GM23338 (cell line): ENCODE measurements around the gene CCDC97. TPM values are rescaled to one million over a fixed set of nuclear protein-coding genes. Genes with fewer than 3 reads are reported as not detected.

ENCODE experiments used
- ATAC-seq: fragments of 200-7000 bp; cut with Tn5 transposase; 3 replicates; pipeline ENCODE4 v1.9.1; 2020
- DNase-seq: peaks from one replicate; pipeline ENCODE4 v3.0.0-alpha.2; 2015; ENCODE audit warnings: low spot score
- H2AFZ ChIP-seq: fragments of 200-600 bp; sonication (generic); 2 replicates; pipeline ENCODE4 v1.8.0; 2016; ENCODE audit warnings: antibody characterized with exemption, mild to moderate bottlenecking, moderate library complexity
- H3F3A ChIP-seq: fragments of 200-600 bp; sonication (generic); replicated peaks from 2 replicates; pipeline ENCODE4 v1.8.0; 2017; ENCODE audit warnings: antibody characterized with exemption, mixed run types, low read depth
- H3K27ac ChIP-seq: fragments of 200-600 bp; sonication (generic); 2 replicates; pipeline ENCODE4 v1.6.1; 2016; ENCODE audit warnings: low read depth
- H3K27me3 ChIP-seq: fragments of 200-600 bp; sonication (generic); 2 replicates; pipeline ENCODE4 v1.8.0; 2016; ENCODE audit warnings: mild to moderate bottlenecking, mixed run types, moderate library complexity; ENCODE audit not compliant: insufficient read depth
- H3K36me3 ChIP-seq: fragments of 200-600 bp; sonication (generic); 2 replicates; pipeline ENCODE4 v1.8.0; 2016; ENCODE audit warnings: mild to moderate bottlenecking; ENCODE audit not compliant: insufficient read depth
- H3K4me1 ChIP-seq: fragments of 200-600 bp; sonication (generic); 2 replicates; pipeline ENCODE4 v1.8.0; 2016; ENCODE audit warnings: mild to moderate bottlenecking, moderate library complexity; ENCODE audit not compliant: insufficient read depth
- H3K4me2 ChIP-seq: fragments of 200-600 bp; sonication (generic); 2 replicates; pipeline ENCODE4 v1.7.1; 2017; ENCODE audit warnings: mixed run types
- H3K4me3 ChIP-seq: fragments of 200-600 bp; sonication (generic); 2 replicates; pipeline ENCODE4 v1.6.1; 2016; ENCODE audit warnings: mixed run types
- H3K79me2 ChIP-seq: fragments of 200-600 bp; sonication (generic); replicated peaks from 2 replicates; pipeline ENCODE4 v1.8.0; 2017; ENCODE audit warnings: mild to moderate bottlenecking; ENCODE audit not compliant: insufficient read depth
- H3K9me2 ChIP-seq: fragments of 200-600 bp; sonication (generic); 2 replicates; pipeline ENCODE4 v1.8.0; 2017; ENCODE audit not compliant: insufficient read depth
- H4K20me1 ChIP-seq: fragments of 200-600 bp; sonication (generic); replicated peaks from 2 replicates; pipeline ENCODE4 v1.8.0; 2017; ENCODE audit warnings: mild to moderate bottlenecking; ENCODE audit not compliant: insufficient read depth
- H3K27ac Mint-ChIP-seq: 2 replicates; pipeline ENCODE4 v1.8.0; 2020; ENCODE audit warnings: inconsistent platforms, mild to moderate bottlenecking, moderate library complexity, mixed read lengths
- H3K27me3 Mint-ChIP-seq: 3 replicates; pipeline ENCODE4 v1.8.0; 2022; ENCODE audit warnings: low read depth, mild to moderate bottlenecking, moderate library complexity, mixed read lengths, inconsistent platforms; ENCODE audit not compliant: insufficient read depth, poor library complexity
- H3K36me3 Mint-ChIP-seq: 3 replicates; pipeline ENCODE4 v1.8.0; 2021; ENCODE audit warnings: low read depth, mild to moderate bottlenecking, inconsistent platforms, moderate library complexity, mixed read lengths
- H3K4me1 Mint-ChIP-seq: 3 replicates; pipeline ENCODE4 v1.8.0; 2020; ENCODE audit warnings: mild to moderate bottlenecking, inconsistent platforms, mixed read lengths
- H3K4me3 Mint-ChIP-seq: 3 replicates; pipeline ENCODE4 v1.8.0; 2021; ENCODE audit warnings: moderate library complexity, mild to moderate bottlenecking, inconsistent platforms, mixed read lengths
- H3K9me3 Mint-ChIP-seq: 3 replicates; pipeline ENCODE4 v1.8.0; 2020; ENCODE audit warnings: moderate library complexity, mild to moderate bottlenecking, inconsistent platforms, mixed read lengths
- ETS1 ChIP-seq: IDR thresholded peaks from 2 replicates; pipeline ENCODE4 v1.6.1; 2016; ENCODE audit warnings: antibody characterized with exemption
- EZH2 ChIP-seq: fragments of 200-600 bp; sonication (generic); IDR thresholded peaks from one replicate; pipeline ENCODE4 v1.8.0; 2017; ENCODE audit warnings: antibody characterized with exemption, mild to moderate bottlenecking, low read depth; ENCODE audit not compliant: unreplicated experiment
- EZH2phosphoT487 ChIP-seq: fragments of 200-600 bp; sonication (generic); IDR thresholded peaks from one replicate; pipeline ENCODE4 v1.8.1; 2018; ENCODE audit warnings: antibody characterized with exemption; ENCODE audit not compliant: unreplicated experiment
- JUNB ChIP-seq: IDR thresholded peaks from one replicate; pipeline ENCODE4 v1.6.1; 2016; ENCODE audit warnings: antibody characterized with exemption; ENCODE audit not compliant: unreplicated experiment
- NANOG ChIP-seq: IDR thresholded peaks from 2 replicates; pipeline ENCODE4 v1.6.1; 2016; ENCODE audit warnings: antibody characterized with exemption, borderline replicate concordance
- STAT1 ChIP-seq: IDR thresholded peaks from one replicate; pipeline ENCODE4 v1.6.1; 2016; ENCODE audit warnings: antibody characterized with exemption; ENCODE audit not compliant: unreplicated experiment
- polyA plus RNA-seq: library from polyadenylated mRNA; unstranded; fragments of >200 nt; fragmentation: Nextera tagmentation; extraction: Ambion mirVana; gene quantifications from 2 replicates; pipeline ENCODE4 v1.2.1, GENCODE V29; 2016
- total RNA-seq: library from RNA; depleted of rRNA; stranded (reverse); fragments of >200 nt; shearing (Covaris generic); gene quantifications from 2 replicates; pipeline ENCODE4 v1.2.3, GENCODE V29; 2014
- TF ChIP-seq, protein P1 (sequence below): IDR thresholded peaks from one replicate; pipeline ENCODE4 v1.6.1; 2018; ENCODE audit warnings: antibody characterized with exemption; ENCODE audit not compliant: unreplicated experiment
- TF ChIP-seq, protein P2 (sequence below): fragments of 250-450 bp; sonication (Bioruptor Pico); IDR thresholded peaks from 2 replicates; pipeline ENCODE4 v1.5.0; 2020; ENCODE audit warnings: mild to moderate bottlenecking, moderate library complexity

Gene CCDC97
- total and polyA plus RNA-seq, 2 experiments from 2014 or later = 8.0 to 11.0 TPM

GRCh38 chr19:41372501-41372900 lies 62.5 kb downstream of the CCDC97 start:
- Histone ChIP-seq H3K36me3 (no peaks in the 10 kb centered on the region), H3K27me3 (peaks cover 7% of the 10 kb centered on the region; the same call in 1 of the 2 replicates), H3K79me2 (no peaks in the 10 kb centered on the region), H3K4me2 (no peak overlapping the region), H3K27ac (no peak overlapping the region), H3K9me2 (no peaks in the 10 kb centered on the region), H4K20me1 (no peaks in the 10 kb centered on the region), H3K4me3 (no peak overlapping the region), H2AFZ (no peak overlapping the region), H3F3A (0 out of 2 replicates have a peak, but pooled peaks cover 5% of the 10 kb centered on the region), H3K4me1 (no peaks in the 10 kb centered on the region; the same call in 1 of the 2 replicates)
- ATAC-seq (no peak), DNase-seq (no peak)
- TF ChIP-seq, protein P1, sequence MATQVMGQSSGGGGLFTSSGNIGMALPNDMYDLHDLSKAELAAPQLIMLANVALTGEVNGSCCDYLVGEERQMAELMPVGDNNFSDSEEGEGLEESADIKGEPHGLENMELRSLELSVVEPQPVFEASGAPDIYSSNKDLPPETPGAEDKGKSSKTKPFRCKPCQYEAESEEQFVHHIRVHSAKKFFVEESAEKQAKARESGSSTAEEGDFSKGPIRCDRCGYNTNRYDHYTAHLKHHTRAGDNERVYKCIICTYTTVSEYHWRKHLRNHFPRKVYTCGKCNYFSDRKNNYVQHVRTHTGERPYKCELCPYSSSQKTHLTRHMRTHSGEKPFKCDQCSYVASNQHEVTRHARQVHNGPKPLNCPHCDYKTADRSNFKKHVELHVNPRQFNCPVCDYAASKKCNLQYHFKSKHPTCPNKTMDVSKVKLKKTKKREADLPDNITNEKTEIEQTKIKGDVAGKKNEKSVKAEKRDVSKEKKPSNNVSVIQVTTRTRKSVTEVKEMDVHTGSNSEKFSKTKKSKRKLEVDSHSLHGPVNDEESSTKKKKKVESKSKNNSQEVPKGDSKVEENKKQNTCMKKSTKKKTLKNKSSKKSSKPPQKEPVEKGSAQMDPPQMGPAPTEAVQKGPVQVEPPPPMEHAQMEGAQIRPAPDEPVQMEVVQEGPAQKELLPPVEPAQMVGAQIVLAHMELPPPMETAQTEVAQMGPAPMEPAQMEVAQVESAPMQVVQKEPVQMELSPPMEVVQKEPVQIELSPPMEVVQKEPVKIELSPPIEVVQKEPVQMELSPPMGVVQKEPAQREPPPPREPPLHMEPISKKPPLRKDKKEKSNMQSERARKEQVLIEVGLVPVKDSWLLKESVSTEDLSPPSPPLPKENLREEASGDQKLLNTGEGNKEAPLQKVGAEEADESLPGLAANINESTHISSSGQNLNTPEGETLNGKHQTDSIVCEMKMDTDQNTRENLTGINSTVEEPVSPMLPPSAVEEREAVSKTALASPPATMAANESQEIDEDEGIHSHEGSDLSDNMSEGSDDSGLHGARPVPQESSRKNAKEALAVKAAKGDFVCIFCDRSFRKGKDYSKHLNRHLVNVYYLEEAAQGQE = no peak
- TF ChIP-seq, protein P2, sequence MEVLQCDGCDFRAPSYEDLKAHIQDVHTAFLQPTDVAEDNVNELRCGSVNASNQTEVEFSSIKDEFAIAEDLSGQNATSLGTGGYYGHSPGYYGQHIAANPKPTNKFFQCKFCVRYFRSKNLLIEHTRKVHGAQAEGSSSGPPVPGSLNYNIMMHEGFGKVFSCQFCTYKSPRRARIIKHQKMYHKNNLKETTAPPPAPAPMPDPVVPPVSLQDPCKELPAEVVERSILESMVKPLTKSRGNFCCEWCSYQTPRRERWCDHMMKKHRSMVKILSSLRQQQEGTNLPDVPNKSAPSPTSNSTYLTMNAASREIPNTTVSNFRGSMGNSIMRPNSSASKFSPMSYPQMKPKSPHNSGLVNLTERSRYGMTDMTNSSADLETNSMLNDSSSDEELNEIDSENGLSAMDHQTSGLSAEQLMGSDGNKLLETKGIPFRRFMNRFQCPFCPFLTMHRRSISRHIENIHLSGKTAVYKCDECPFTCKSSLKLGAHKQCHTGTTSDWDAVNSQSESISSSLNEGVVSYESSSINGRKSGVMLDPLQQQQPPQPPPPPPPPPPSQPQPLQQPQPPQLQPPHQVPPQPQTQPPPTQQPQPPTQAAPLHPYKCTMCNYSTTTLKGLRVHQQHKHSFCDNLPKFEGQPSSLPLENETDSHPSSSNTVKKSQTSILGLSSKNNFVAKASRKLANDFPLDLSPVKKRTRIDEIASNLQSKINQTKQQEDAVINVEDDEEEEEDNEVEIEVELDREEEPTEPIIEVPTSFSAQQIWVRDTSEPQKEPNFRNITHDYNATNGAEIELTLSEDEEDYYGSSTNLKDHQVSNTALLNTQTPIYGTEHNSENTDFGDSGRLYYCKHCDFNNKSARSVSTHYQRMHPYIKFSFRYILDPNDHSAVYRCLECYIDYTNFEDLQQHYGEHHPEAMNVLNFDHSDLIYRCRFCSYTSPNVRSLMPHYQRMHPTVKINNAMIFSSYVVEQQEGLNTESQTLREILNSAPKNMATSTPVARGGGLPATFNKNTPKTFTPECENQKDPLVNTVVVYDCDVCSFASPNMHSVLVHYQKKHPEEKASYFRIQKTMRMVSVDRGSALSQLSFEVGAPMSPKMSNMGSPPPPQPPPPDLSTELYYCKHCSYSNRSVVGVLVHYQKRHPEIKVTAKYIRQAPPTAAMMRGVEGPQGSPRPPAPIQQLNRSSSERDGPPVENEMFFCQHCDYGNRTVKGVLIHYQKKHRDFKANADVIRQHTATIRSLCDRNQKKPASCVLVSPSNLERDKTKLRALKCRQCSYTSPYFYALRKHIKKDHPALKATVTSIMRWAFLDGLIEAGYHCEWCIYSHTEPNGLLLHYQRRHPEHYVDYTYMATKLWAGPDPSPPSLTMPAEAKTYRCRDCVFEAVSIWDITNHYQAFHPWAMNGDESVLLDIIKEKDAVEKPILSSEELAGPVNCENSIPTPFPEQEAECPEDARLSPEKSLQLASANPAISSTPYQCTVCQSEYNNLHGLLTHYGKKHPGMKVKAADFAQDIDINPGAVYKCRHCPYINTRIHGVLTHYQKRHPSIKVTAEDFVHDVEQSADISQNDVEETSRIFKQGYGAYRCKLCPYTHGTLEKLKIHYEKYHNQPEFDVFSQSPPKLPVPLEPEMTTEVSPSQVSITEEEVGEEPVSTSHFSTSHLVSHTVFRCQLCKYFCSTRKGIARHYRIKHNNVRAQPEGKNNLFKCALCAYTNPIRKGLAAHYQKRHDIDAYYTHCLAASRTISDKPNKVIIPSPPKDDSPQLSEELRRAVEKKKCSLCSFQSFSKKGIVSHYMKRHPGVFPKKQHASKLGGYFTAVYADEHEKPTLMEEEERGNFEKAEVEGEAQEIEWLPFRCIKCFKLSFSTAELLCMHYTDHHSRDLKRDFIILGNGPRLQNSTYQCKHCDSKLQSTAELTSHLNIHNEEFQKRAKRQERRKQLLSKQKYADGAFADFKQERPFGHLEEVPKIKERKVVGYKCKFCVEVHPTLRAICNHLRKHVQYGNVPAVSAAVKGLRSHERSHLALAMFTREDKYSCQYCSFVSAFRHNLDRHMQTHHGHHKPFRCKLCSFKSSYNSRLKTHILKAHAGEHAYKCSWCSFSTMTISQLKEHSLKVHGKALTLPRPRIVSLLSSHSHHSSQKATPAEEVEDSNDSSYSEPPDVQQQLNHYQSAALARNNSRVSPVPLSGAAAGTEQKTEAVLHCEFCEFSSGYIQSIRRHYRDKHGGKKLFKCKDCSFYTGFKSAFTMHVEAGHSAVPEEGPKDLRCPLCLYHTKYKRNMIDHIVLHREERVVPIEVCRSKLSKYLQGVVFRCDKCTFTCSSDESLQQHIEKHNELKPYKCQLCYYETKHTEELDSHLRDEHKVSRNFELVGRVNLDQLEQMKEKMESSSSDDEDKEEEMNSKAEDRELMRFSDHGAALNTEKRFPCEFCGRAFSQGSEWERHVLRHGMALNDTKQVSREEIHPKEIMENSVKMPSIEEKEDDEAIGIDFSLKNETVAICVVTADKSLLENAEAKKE (CRISPR knock-in tag) = no peak
- TF ChIP-seq STAT1 = no peak
- TF ChIP-seq ETS1 = no peak
- no peak for TF ChIP-seq EZH2
- no peak for TF ChIP-seq NANOG
- no peak for TF ChIP-seq JUNB
- TF ChIP-seq EZH2phosphoT487 = no peak
- no peak overlapping the region for H3K27ac Mint-ChIP-seq
- H3K4me3 Mint-ChIP-seq = no peak overlapping the region
- no peaks in the 10 kb centered on the region for H3K36me3 Mint-ChIP-seq
- H3K4me1 Mint-ChIP-seq = peaks cover 10% of the 10 kb centered on the region
- peaks cover 18% of the 10 kb centered on the region for H3K27me3 Mint-ChIP-seq
- H3K9me3 Mint-ChIP-seq = no peaks in the 10 kb centered on the region
